H9 (cell line): ENCODE results near the gene GABRB3. TPM values are rescaled to one million over a fixed set of nuclear protein-coding genes. Genes with fewer than 3 reads are reported as not detected.

Experiments
- DNase-seq: peaks from one replicate; pipeline ENCODE4 v3.0.0-alpha.2; 2017
- H2AFZ ChIP-seq: one replicate; pipeline ENCODE4 v1.6.1; 2013; ENCODE audit warnings: mild to moderate bottlenecking, low read length, control low read depth, moderate library complexity
- H2AK5ac ChIP-seq: 2 replicates; pipeline ENCODE4 v1.6.1; 2013; ENCODE audit warnings: low read length, control low read depth, mixed read lengths; ENCODE audit not compliant: insufficient read length
- H2BK120ac ChIP-seq: one replicate; pipeline ENCODE4 v1.6.1; 2013; ENCODE audit warnings: low read depth, mild to moderate bottlenecking, low read length, control low read depth, inconsistent platforms; ENCODE audit not compliant: poor library complexity, severe bottlenecking
- H2BK12ac ChIP-seq: 2 replicates; pipeline ENCODE4 v1.6.1; 2013; ENCODE audit warnings: low read length, control low read depth, mixed read lengths, low read depth; ENCODE audit not compliant: insufficient read length
- H2BK15ac ChIP-seq: 2 replicates; pipeline ENCODE4 v1.6.1; 2013; ENCODE audit warnings: low read depth, low read length, control low read depth
- H2BK20ac ChIP-seq: one replicate; pipeline ENCODE4 v1.6.1; 2013; ENCODE audit warnings: low read depth, mild to moderate bottlenecking, low read length, control low read depth, inconsistent platforms; ENCODE audit not compliant: poor library complexity, severe bottlenecking
- H2BK5ac ChIP-seq: 2 replicates; pipeline ENCODE4 v1.6.1; 2013; ENCODE audit warnings: low read length, control low read depth, mixed read lengths; ENCODE audit not compliant: insufficient read length
- H3K14ac ChIP-seq: 2 replicates; pipeline ENCODE4 v1.6.1; 2013; ENCODE audit warnings: low read length, control low read depth; ENCODE audit not compliant: insufficient read depth
- H3K18ac ChIP-seq: 2 replicates; pipeline ENCODE4 v1.6.1; 2013; ENCODE audit warnings: low read depth, mild to moderate bottlenecking, mixed read lengths, low read length, control low read depth; ENCODE audit not compliant: insufficient read length
- H3K23ac ChIP-seq: 2 replicates; pipeline ENCODE4 v1.6.1; 2013; ENCODE audit warnings: low read length, control low read depth, mixed read lengths, low read depth; ENCODE audit not compliant: insufficient read length
- H3K23me2 ChIP-seq: 2 replicates; pipeline ENCODE4 v1.6.1; 2013; ENCODE audit warnings: low read depth, mild to moderate bottlenecking, mixed read lengths, low read length, control low read depth; ENCODE audit not compliant: insufficient read length, poor library complexity, severe bottlenecking
- H3K27ac ChIP-seq: 2 replicates; pipeline ENCODE4 v1.5.1; 2013; ENCODE audit warnings: low read length, control low read depth, mixed read lengths, low read depth; ENCODE audit not compliant: insufficient read length
- H3K27me3 ChIP-seq: 2 replicates; pipeline ENCODE4 v1.6.1; 2013; ENCODE audit warnings: low read length, control low read depth, inconsistent platforms; ENCODE audit not compliant: insufficient read depth
- H3K4ac ChIP-seq: 2 replicates; pipeline ENCODE4 v1.6.1; 2013; ENCODE audit warnings: low read depth, mild to moderate bottlenecking, control low read depth, inconsistent platforms, low read length, moderate library complexity
- H3K4me1 ChIP-seq: 2 replicates; pipeline ENCODE4 v1.6.1; 2013; ENCODE audit warnings: low read length, control low read depth, inconsistent platforms; ENCODE audit not compliant: insufficient read depth
- H3K4me2 ChIP-seq: 2 replicates; pipeline ENCODE4 v1.6.1; 2013; ENCODE audit warnings: low read length, control low read depth, mixed read lengths; ENCODE audit not compliant: insufficient read length, insufficient read depth
- H3K56ac ChIP-seq: 2 replicates; pipeline ENCODE4 v1.6.1; 2013; ENCODE audit warnings: low read depth, mild to moderate bottlenecking, mixed read lengths, low read length, control low read depth; ENCODE audit not compliant: insufficient read length
- H3K79me1 ChIP-seq: 2 replicates; pipeline ENCODE4 v1.6.1; 2013; ENCODE audit warnings: low read depth, mild to moderate bottlenecking, moderate library complexity, low read length, control low read depth, inconsistent platforms; ENCODE audit not compliant: insufficient read depth, poor library complexity, severe bottlenecking
- H3K79me2 ChIP-seq: 2 replicates; pipeline ENCODE4 v1.6.1; 2013; ENCODE audit warnings: low read length, control low read depth, inconsistent platforms; ENCODE audit not compliant: insufficient read depth
- H3K9ac ChIP-seq: 2 replicates; pipeline ENCODE4 v1.6.1; 2013; ENCODE audit warnings: low read length, control low read depth, mixed read lengths; ENCODE audit not compliant: insufficient read length; ENCODE audit errors: extremely low read depth
- H3K9me3 ChIP-seq: one replicate; pipeline ENCODE4 v1.6.1; 2013; ENCODE audit warnings: low read depth, low read length, inconsistent platforms; ENCODE audit not compliant: control insufficient read depth
- H3T11ph ChIP-seq: one replicate; pipeline ENCODE4 v1.6.1; 2013; ENCODE audit warnings: mild to moderate bottlenecking, low read length, control low read depth, inconsistent platforms
- H4K20me1 ChIP-seq: one replicate; pipeline ENCODE4 v1.6.1; 2013; ENCODE audit not compliant: control insufficient read depth, insufficient read length, insufficient read depth
- H4K5ac ChIP-seq: 2 replicates; pipeline ENCODE4 v1.6.1; 2013; ENCODE audit warnings: low read depth, mild to moderate bottlenecking, mixed read lengths, low read length, control low read depth; ENCODE audit not compliant: insufficient read length
- H4K8ac ChIP-seq: replicated peaks from 2 replicates; pipeline ENCODE4 v1.6.1; 2013; ENCODE audit warnings: low read length, control low read depth, mixed read lengths, low read depth; ENCODE audit not compliant: insufficient read length
- H4K91ac ChIP-seq: 2 replicates; pipeline ENCODE4 v1.6.1; 2013; ENCODE audit warnings: low read depth, mild to moderate bottlenecking, moderate library complexity, mixed read lengths, low read length, control low read depth; ENCODE audit not compliant: insufficient read length
- H3K27ac Mint-ChIP-seq, 3 experiments: 2 replicates in 2 of 3; 3 replicates in 1 of 3; pipeline ENCODE4 v1.8.0; 2020 to 2021; ENCODE audit warnings: mixed read lengths in 3 of 3, mild to moderate bottlenecking in 1 of 3, moderate library complexity in 1 of 3
- H3K27me3 Mint-ChIP-seq: 2 replicates; pipeline ENCODE4 v1.8.0; 2021; ENCODE audit warnings: low read depth, mild to moderate bottlenecking, moderate library complexity, mixed read lengths
- H3K36me3 Mint-ChIP-seq, 3 experiments: 2 replicates in 2 of 3; 3 replicates in 1 of 3; pipeline ENCODE4 v1.8.0; 2020 to 2021; ENCODE audit warnings: low read depth in 3 of 3, mixed read lengths in 3 of 3; ENCODE audit not compliant: insufficient read depth in 1 of 3
- H3K4me1 Mint-ChIP-seq, 2 experiments: 2 replicates each; pipeline ENCODE4 v1.8.0; 2020; ENCODE audit warnings: mixed read lengths in 2 of 2
- H3K4me3 Mint-ChIP-seq, 2 experiments: 2 replicates in 1 of 2; 3 replicates in 1 of 2; pipeline ENCODE4 v1.8.0; 2020 to 2021; ENCODE audit warnings: mild to moderate bottlenecking in 2 of 2, mixed read lengths in 2 of 2, moderate library complexity in 1 of 2
- H3K9me3 Mint-ChIP-seq, 2 experiments: 2 replicates in 1 of 2; 3 replicates in 1 of 2; pipeline ENCODE4 v1.8.0; 2020; ENCODE audit warnings: mild to moderate bottlenecking in 2 of 2, mixed read lengths in 2 of 2, moderate library complexity in 1 of 2
- CTCF ChIP-seq: fragments of 200-600 bp; sonication (generic); conservative IDR thresholded peaks from 3 replicates; pipeline ENCODE4 v1.8.0; 2021; ENCODE audit warnings: antibody characterized with exemption, mild to moderate bottlenecking
- WGBS: extraction: QIAGEN DNeasy Blood & Tissue Kit; methylation state at CpG from one replicate; pipeline ENCODE4 v1.1.7; 2013; ENCODE audit warnings: missing lambda C conversion rate, low lambda C conversion rate, mixed read lengths; ENCODE audit not compliant: insufficient read length; ENCODE audit errors: extremely low coverage; 5-methylcytosine and 5-hydroxymethylcytosine counted together
- total RNA-seq: library from RNA; stranded (reverse); gene quantifications from 2 replicates; pipeline ENCODE4 v1.2.1, GENCODE V29; 2021

Gene GABRB3
- total RNA-seq, 1 experiment from 2014 or later: 98.2 TPM

DNA sequence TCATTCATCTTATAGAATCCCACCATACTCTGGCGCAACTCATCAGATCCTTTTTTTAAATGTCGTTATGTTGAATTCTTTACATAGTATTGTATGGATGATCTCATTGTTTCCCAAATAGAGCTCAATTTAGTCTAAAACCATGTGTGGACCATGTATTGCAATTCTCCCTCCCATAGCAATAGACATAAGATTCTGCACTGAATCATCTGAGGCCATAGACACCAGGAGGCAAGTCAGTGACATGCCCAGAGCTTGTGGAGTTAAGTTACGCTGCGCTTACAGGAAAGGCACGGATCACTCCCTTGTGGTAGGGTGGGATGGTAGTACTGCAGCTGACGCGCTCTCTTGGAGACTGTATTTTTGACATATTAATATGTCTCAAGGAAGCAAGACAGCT is 211.0 kb downstream of the GABRB3 start:
- Histone ChIP-seq H3K14ac (no peak overlapping the region), H3K9ac (no peak overlapping the region), H3K27me3 (no peaks in the 10 kb centered on the region), H3K4me1 (no peaks in the 10 kb centered on the region), H3K18ac (no peak overlapping the region), H3K23me2 (no peaks in the 10 kb centered on the region), H4K20me1 (no peaks in the 10 kb centered on the region), H4K91ac (no peak overlapping the region), H3K79me1 (no peaks in the 10 kb centered on the region), H3T11ph (no peak overlapping the region), H4K5ac (no peak overlapping the region), H3K56ac (no peak overlapping the region), H3K23ac (no peak overlapping the region), H4K8ac (no peak overlapping the region), H2BK15ac (no peak overlapping the region), H3K27ac (no peak overlapping the region), H3K4me2 (no peak overlapping the region), H3K4ac (no peak overlapping the region), H3K9me3 (no peaks in the 10 kb centered on the region), H2BK12ac (no peak overlapping the region), H3K79me2 (no peaks in the 10 kb centered on the region), H2BK5ac (no peak overlapping the region), H2BK20ac (no peak overlapping the region), H2BK120ac (no peak overlapping the region), H2AFZ (no peak overlapping the region), H2AK5ac (no peak overlapping the region)
- no peak for TF ChIP-seq CTCF
- H3K4me1 Mint-ChIP-seq: peaks cover 14 to 33% of the 10 kb centered on the region in 2 experiments
- H3K27me3 Mint-ChIP-seq: no peaks in the 10 kb centered on the region
- peak overlapping the region in 1 of 3 experiments; percentile 81; a peak in 1 of 7 replicates for H3K27ac Mint-ChIP-seq
- H3K36me3 Mint-ChIP-seq: peaks cover 37 to 58% (median 51%) of the 10 kb centered on the region in 3 experiments
- no CpG with 5 or more reads among the region's 7 CpGs for WGBS
- no peak overlapping the region for H3K4me3 Mint-ChIP-seq
- no peaks in the 10 kb centered on the region for H3K9me3 Mint-ChIP-seq
- no peak for DNase-seq
